ENCODE results near the gene IRX4. TPM values are rescaled to one million over a fixed set of nuclear protein-coding genes. Genes with fewer than 3 reads are reported as not detected.
"Not testable (repeated sequence)": the region's sequence is repeated elsewhere in the genome, so short reads cannot be mapped to it uniquely, and the experiment has no call there.

The IRX4 gene
- total RNA-seq, 2 experiments from 2014 or later = not detected

- CTCF ChIA-PET = no interaction called here
- POLR2A ChIA-PET = no interaction called here
Measured at GRCh38 chr5:1865486-1865885, 17.2 kb downstream of the IRX4 start.

DNA sequence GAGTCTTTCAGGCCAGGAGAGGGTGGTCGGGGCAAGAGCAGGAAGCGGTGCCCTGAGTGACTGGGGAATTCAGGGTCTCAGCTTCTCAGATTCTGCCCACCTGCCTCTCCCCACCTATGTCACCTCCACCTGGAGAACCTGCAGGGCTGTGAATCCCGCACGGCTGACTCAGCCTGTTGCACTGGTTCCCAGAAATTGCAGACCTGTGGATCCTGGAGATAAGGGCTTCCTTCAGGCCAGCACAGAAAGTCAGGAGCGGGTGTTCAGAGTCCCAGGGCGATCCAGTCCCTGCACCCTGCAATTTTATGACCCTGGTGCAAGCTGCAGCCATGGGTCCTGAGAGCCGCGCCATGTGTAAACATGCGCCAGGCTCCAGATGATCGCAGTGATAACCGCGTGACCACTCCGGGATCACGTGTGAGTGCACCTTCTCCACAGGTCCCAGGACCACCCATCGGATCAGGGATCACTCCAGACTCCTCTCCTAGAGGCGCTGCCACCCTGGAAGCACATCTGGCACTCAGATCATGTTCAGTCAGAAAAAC lies 17.8 kb downstream of the IRX4 start:
- ChIA-PET CTCF (no interaction called here), POLR2A (no interaction called here)

DNA sequence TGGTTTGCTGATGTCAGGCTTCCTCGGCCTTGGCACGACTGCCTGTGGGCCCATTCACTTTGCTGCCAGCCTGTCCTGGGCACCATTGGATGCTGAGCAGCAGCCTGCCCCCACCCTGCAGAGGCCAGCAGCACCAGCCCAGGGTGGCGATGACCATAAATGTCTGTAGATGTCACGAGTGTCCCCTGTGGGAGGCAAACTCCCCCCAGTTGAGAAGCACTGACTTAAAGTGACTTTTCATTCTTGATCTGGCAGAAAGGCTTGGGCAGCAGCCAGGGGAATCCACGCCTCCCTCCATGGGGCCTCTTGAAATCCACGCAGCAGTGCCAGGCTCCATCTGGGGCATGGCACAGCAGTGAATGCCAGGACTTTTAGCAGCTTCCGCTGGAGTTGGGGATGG lies 21.8 kb downstream of the IRX4 start:
- ChIA-PET POLR2A (no interaction called here), CTCF (no interaction called here)

- CTCF ChIA-PET = no interaction called here
- POLR2A ChIA-PET = no interaction called here
Measured at GRCh38 chr5:1860021-1860610, 22.6 kb downstream of the IRX4 start.

GRCh38 chr5:1859099-1859498 lies 23.6 kb downstream of the IRX4 start:
- ChIA-PET POLR2A (no interaction called here), CTCF (no interaction called here)

- ChIA-PET POLR2A (no interaction called here), CTCF (no interaction called here)
Measured at GRCh38 chr5:1858436-1858835, 24.3 kb downstream of the IRX4 start.

DNA sequence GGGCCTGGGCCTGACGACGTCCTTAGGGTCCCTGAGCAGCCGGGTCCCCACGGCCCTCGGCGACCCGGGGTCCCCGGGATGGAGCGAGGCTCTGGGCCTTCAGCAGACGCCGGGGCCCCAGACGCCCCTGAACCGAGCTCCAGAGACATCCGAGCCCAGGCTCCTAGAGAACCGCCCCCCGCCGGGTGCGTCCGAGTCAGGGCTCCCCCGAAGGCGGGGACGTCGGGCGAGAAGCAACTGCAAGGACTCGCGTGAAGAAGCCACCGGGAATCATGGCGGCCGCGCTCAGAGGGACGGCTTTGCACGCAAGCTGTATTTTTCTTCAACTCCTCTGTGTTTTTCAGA lies 25.5 kb downstream of the IRX4 start:
- POLR2A ChIA-PET = no interaction called here
- CTCF ChIA-PET = no interaction called here

DNA sequence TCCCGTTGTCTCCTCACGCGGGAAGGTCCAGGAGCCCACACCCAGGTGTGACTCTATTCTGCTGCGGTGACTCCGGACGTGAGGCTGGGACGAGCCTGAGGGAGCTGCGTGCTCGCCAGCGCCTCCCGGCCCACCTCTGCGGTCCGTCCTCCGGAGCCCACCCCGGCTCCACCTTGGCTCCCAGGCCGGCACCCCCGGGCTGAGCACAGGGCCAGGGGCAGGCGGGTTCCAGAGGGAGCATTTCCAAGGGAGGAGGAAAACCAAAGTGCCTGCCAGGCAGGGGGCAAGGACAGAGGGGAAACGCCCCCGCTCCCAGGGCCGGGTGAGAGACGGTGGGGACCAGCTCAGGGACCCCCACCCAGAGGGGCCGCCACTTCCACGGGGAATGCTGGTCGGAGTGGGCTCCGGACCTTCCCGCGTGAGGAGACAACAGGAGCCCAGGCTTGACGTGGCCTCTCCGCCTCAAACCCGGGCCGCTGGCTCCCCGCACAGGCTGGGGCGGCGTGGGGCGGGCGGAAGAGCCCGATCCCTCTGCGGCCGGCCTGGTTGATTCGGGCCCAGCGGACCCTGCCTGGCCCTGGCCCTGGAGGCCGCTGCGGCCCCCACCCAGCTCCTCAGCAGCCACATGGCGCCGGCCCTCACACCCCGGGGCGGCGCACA lies 26.0 kb downstream of the IRX4 start:
- ChIA-PET POLR2A (no interaction called here), CTCF (no interaction called here)

DNA sequence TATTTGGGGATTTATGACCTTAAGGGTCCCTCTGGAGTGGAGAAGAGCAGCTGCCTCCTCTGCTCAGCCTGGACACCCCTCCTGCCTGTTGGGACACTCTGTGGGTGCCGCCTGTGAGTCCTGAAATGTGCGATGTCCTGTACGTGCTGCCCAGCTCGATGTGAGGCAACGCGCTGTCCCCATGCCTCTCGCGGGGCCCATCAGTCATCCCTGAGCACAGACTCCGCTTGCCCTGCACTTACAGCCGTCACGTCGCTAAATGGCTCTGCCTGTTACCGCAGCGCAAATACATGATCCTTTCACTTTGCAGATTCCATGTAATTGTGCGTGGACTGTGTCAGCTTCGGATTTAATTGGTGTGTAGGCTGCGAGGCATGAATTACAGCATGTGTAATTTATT lies 27.1 kb downstream of the IRX4 start:
- CTCF ChIA-PET = no interaction called here
- POLR2A ChIA-PET = no interaction called here

GRCh38 chr5:1855075-1855474 lies 27.6 kb downstream of the IRX4 start:
- POLR2A ChIA-PET = no interaction called here
- CTCF ChIA-PET = no interaction called here

GRCh38 chr5:1853531-1853930 lies 29.2 kb downstream of the IRX4 start:
- CTCF ChIA-PET = no interaction called here
- POLR2A ChIA-PET = no interaction called here

DNA sequence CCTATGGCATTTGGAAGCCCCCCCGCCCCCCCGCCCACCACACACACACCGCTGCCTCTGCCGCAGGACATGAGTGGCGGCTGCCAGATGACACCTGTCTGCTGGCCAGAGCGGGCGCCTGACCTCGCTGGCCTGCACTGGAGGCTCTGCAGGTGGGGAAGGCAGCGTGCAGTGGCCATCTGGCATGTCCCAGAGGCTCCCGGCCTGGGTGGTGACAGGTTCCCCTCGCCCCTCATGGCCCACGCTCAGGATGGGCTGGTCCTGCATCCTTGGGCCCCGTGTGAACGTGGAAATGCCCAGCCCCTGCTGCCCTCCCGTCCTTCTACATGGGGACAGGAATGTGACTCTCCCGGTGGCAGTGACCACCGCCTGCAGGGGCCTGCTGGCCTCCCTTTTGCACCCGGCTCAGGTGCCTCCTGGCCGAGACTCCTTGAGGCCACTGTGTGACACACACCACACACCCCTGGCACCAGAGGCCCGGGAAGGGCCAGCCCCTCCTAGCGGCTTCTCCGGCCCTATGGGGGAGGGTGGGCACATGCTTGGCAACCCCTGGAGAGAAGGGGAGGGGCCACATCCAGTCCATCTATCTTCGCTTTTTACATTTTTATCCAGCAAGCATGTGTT lies 30.3 kb downstream of the IRX4 start:
- POLR2A ChIA-PET = no interaction called here
- CTCF ChIA-PET = no interaction called here

GRCh38 chr5:1851290-1851934 lies 31.3 kb downstream of the IRX4 start:
- POLR2A ChIA-PET = no interaction called here
- CTCF ChIA-PET = no interaction called here

DNA sequence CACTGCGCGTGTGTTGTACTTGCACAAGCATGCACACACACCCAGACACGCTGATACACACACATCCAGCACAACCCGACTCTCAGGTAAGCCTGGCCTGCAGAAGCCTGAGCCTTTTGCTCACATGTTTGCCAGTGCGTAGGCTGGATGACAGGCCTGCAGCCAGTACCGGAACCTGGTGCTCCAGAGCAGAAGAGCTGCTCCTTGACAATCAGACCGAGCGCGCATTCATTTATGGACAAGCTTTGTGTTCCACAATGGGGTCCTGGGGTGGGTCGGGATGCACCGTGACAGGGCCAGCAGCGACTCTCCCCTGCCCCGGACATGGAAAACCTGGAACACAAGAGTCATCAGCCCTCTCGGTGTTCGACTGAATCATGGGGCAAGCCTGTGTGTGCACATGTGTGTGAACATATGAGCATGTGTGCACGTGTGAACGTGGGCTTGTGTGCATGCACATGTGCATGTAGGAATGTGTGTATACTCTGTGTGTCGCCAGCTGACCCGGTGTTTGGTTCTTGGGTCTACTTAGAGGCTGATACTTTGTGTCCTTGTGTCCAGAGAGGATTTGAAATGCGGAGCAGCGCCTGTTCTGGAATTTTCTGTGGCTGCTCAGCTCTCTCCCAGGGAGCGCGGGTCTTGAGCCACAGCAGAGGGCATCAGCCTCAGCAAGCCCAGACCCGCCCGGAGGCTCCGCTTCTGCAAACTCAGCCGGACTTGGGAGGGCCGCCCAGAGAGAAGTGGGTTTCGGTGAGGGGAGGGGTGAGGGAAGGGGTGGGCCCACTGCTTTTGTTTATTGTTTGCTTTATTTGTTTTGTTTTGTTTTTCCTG lies 32.2 kb downstream of the IRX4 start:
- ChIA-PET POLR2A (no interaction called here), CTCF (no interaction called here)

DNA sequence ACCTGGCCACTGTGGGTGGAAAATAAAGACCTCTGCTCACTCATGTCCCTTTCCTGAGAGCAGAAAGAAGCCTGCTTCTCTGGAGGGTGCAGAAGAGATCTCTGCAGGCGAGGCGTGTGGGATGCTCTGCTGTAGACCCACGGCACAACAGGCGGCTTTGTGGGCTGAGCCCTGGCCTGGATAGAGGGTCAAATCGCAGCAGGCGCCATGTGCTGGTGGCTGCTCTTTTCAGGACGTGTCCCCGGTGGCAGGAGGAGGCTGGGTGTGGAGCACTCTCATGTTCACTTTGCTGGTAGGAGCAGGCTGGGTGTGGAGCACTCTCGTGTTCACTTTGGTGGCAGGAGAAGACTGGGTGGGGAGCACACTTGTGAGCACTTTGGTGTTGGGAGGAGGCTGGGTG lies 35.1 kb downstream of the IRX4 start:
- CTCF ChIA-PET = no interaction called here
- POLR2A ChIA-PET = no interaction called here

DNA sequence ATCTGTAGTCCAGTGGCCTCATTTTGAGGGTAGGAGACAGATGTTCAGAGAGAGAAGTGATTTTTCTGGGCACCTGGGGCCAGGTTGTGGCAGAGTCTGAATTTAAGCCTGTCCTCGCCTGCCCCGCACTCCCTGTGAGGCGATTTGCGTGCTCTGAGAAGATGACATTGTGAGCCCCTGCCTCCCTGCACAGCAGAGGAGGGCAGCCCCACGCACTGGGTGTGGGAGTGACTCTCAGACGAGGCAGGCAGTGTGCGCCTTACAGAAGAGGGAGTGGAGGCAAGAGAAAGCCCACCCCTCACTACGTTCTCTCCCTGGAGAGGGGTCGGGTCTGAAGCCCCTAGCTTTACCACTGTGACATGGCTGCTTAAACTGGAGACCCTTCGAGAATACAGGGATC lies 35.7 kb downstream of the IRX4 start:
- ChIA-PET POLR2A (no interaction called here), CTCF (no interaction called here)

- CTCF ChIA-PET = no interaction called here
- POLR2A ChIA-PET = no interaction called here
Measured at GRCh38 chr5:1846583-1846982, 36.1 kb downstream of the IRX4 start.

- POLR2A ChIA-PET = no interaction called here
- CTCF ChIA-PET = no interaction called here
Measured at GRCh38 chr5:1845696-1846095, 37.0 kb downstream of the IRX4 start.

DNA sequence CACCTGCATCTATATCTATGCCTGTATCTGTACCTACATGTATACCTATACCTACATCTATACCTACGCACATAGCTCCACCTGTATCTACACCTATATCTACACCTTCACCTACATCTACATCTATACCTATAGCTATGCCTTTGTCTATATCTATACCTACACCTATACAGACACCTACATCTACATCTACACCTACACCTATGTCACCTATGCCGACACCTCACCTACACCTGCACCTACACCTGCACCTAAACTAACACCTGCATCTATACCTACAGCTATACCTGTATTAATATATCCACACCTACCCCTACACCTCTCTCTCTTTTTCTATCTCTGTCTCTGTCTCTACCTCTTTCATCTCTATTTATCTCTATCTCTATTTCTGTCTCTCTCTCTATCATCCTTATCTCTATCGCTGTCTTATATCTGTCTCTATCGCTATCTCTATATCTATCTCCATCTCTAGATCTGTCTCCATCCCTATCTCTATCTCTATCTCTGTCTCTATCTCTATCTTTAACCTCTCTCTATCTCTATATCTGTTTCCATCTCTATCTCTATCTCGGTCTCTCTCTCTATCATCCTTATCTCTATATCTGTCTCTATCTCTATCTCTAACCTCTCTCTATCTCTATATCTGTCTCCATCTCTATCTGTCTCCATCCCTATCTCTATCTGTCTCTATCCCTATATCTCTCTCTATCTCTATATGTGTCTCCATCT lies 37.9 kb downstream of the IRX4 start:
- POLR2A ChIA-PET = no interaction called here
- CTCF ChIA-PET = no interaction called here

DNA sequence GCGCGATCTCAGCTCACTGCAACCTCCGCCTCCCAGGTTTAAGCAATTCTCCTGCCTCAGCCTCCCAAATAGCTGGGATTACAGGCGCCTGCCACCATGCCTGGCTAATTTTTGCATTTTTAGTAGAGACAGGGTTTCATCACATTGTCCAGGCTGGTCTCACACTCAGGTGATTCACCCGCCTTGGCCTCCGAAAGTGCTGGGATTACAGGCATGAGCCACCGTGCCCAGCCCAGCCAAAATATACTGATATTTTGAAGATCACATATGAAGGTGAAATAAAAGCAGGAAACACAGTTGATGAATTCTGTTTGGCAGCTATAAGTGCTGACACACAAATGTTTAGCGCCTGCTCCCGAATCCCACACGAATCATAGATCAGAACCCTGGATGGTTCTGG lies 39.0 kb downstream of the IRX4 start:
- CTCF ChIA-PET = not testable (repeated sequence)

More for the DNA sequence above, 39.0 kb downstream of the IRX4 start:
- POLR2A ChIA-PET = not testable (repeated sequence)

All from activated CD8-positive, alpha-beta memory T cell treated with anti-CD3 and anti-CD28 coated beads for 36 hours (primary cell).